Upper lobe of left lung (tissue), 4 donors: ENCODE results near the gene VSX2.

Experiments used
- CTCF ChIP-seq, 6 experiments: fragments of 450-650 bp in 4 of 6; fragments of 200-600 bp in 2 of 6; sonication (generic) in 2 of 6; IDR thresholded peaks; one replicate each; pipeline ENCODE4 v1.5.1; 2016 to 2019; ENCODE audit warnings: antibody characterized with exemption in 6 of 6
- POLR2A ChIP-seq, 4 donors: fragments of 450-650 bp; IDR thresholded peaks; one replicate each; pipeline ENCODE4 v1.5.1; 2016 to 2017; ENCODE audit warnings: antibody characterized with exemption in 4 of 4, mild to moderate bottlenecking in 2 of 4

- TF ChIP-seq CTCF (IDR thresholded peaks at IDR 0.05) (no peak), POLR2A (IDR thresholded peaks at IDR 0.05) (no peak)
Measured at GRCh38 chr14:74308695-74309094, 69.4 kb downstream of the VSX2 start.
